ENCODE data around the gene CYBA. TPM values are rescaled to one million over a fixed set of nuclear protein-coding genes. Genes with fewer than 3 reads are reported as not detected.

CYBA gene
- polyA plus RNA-seq, 3 donors, result 1,168 to 2,376 (median 2,092) TPM

DNA sequence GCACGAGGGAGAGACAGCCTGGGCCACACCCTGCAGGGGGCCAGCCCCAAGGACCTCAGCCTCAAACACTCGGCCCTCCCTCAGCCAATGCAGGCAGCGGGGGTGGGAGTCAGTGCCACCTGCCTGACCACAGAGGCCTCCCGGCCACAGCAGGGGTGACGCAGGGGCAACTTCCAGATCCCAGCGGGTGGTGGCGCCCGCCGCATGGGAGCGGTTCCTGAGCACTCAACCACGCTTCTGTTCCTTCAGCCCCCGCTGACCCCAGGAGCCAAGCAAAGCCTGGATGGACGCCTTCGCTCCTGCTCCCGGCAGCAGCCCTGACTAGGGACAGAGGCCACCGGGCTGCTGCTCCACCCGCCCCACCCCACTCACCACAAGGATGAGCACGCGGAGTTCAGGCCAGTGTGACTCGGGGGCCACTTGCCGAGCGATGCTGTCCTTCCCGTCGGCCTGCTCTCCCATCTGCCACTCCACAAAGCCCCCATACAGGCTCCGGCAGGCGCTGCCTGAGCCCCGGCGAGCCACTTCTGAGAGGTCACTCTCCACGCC is 5.0 kb upstream of the CYBA start:
- DNase-seq, result no peak
- H3K36me3 ChIP-seq (replicated peaks in 1 of 2; ENCODE audit: control insufficient read depth in 1 of 2, insufficient read depth in 2 of 2, low read length in 2 of 2), result peaks cover 10 to 15% of the 10 kb centered on the region in 2 donors
- no peak overlapping the region for H3K27ac ChIP-seq (ENCODE audit: low read depth in 1 of 2, low read length in 2 of 2)
- H3K9ac ChIP-seq (ENCODE audit: insufficient read depth, low read length, poor library complexity, severe bottlenecking), result no peak overlapping the region
- 90% methylated on average over 29 of the region's 29 CpGs for WGBS (ENCODE audit: insufficient coverage)
- no peak overlapping the region for H3K4me3 ChIP-seq (replicated peaks in 1 of 3; ENCODE audit: low read depth in 2 of 3, low read length in 3 of 3)
- H3K27me3 ChIP-seq (ENCODE audit: control insufficient read depth in 2 of 2, insufficient read depth in 2 of 2, low read length in 2 of 2), result no peaks in the 10 kb centered on the region
- H2AFZ ChIP-seq (ENCODE audit: insufficient read depth, low read depth, low read length, poor library complexity, severe bottlenecking), result no peak overlapping the region
- H3K4me2 ChIP-seq (replicated peaks; ENCODE audit: extremely low read depth, low read length, poor library complexity, severe bottlenecking), result no peak overlapping the region
- H3K9me3 ChIP-seq (replicated peaks in 1 of 2; ENCODE audit: control insufficient read depth in 1 of 2, insufficient read depth in 1 of 2, low read length in 2 of 2), result no peaks in the 10 kb centered on the region
- no peaks in the 10 kb centered on the region for H4K20me1 ChIP-seq (ENCODE audit: insufficient read depth, low read length)
- H3K79me2 ChIP-seq (ENCODE audit: insufficient read depth, low read length), result peaks cover under 1% of the 10 kb centered on the region
- Mint-ChIP-seq H3K27me3 (ENCODE audit: low read depth in 3 of 3) (peaks cover 0 to 5% (median 2%) of the 10 kb centered on the region in 3 donors), H3K4me3 (no peak overlapping the region), H3K36me3 (peaks cover 22 to 55% of the 10 kb centered on the region in 2 donors), H3K9me3 (no peaks in the 10 kb centered on the region), H3K27ac (no peak overlapping the region), H3K4me1 (peaks cover 12% of the 10 kb centered on the region)
- no peak for TF ChIP-seq CTCF (IDR thresholded peaks at IDR 0.05)
- intact Hi-C loops (cut with micrococcal nuclease), result no loop called here
- peaks cover 11 to 16% of the 10 kb centered on the region in 2 donors for H3K4me1 ChIP-seq (ENCODE audit: control insufficient read depth in 1 of 2, insufficient read depth in 2 of 2, low read length in 2 of 2)

DNA sequence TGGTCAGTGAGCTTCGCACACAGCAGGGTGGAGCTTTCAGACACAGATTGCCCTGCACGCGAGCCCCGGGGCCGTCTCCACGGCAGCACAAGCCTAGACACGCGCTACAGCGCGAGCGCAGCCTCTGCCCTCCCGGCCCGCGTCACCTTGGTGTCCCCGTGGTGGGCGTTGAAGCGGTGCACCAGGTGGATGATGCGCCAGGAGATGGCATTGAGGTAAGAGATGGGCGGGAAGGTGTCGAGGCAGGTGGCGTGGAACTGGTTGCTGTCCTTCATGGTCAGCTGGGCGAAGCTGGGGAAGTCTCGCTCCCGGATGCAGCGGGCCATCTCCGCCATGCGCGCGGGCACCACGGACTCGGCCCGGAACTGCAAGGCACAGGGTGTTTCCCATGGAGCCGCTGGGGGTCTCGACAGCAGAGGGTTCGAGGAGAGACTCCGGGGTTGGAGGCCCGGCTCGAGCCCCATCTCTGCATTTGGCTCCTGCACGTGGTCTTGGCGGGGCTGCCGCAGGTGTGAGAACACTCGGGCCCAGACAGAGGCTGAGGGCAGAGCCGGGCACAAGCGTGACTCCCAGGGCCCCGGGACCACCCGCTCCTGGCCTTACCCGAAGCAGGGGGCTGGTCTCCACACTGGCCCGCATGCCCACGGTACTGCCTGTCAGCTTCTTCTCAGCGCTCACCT is 4.3 kb upstream of the CYBA start:
- Histone ChIP-seq H3K9me3 (replicated peaks in 1 of 2; ENCODE audit: control insufficient read depth in 1 of 2, insufficient read depth in 1 of 2, low read length in 2 of 2) (no peaks in the 10 kb centered on the region), H3K4me1 (ENCODE audit: control insufficient read depth in 1 of 2, insufficient read depth in 2 of 2, low read length in 2 of 2) (peaks cover 11 to 16% of the 10 kb centered on the region in 2 donors), H3K27me3 (ENCODE audit: control insufficient read depth in 2 of 2, insufficient read depth in 2 of 2, low read length in 2 of 2) (no peaks in the 10 kb centered on the region), H3K4me3 (replicated peaks in 1 of 3; ENCODE audit: low read depth in 2 of 3, low read length in 3 of 3) (no peak overlapping the region), H3K9ac (ENCODE audit: insufficient read depth, low read length, poor library complexity, severe bottlenecking) (no peak overlapping the region), H3K27ac (ENCODE audit: low read depth in 1 of 2, low read length in 2 of 2) (no peak overlapping the region), H3K4me2 (replicated peaks; ENCODE audit: extremely low read depth, low read length, poor library complexity, severe bottlenecking) (no peak overlapping the region), H4K20me1 (ENCODE audit: insufficient read depth, low read length) (peaks cover 6% of the 10 kb centered on the region), H3K79me2 (ENCODE audit: insufficient read depth, low read length) (peaks cover 6% of the 10 kb centered on the region), H3K36me3 (replicated peaks in 1 of 2; ENCODE audit: control insufficient read depth in 1 of 2, insufficient read depth in 2 of 2, low read length in 2 of 2) (peaks cover 10 to 15% of the 10 kb centered on the region in 2 donors), H2AFZ (ENCODE audit: insufficient read depth, low read depth, low read length, poor library complexity, severe bottlenecking) (no peak overlapping the region)
- Mint-ChIP-seq H3K27me3 (ENCODE audit: low read depth in 3 of 3) (peaks cover 0 to 5% (median 2%) of the 10 kb centered on the region in 3 donors), H3K9me3 (no peaks in the 10 kb centered on the region), H3K4me1 (peaks cover 10% of the 10 kb centered on the region), H3K4me3 (no peak overlapping the region), H3K36me3 (peaks cover 22 to 53% of the 10 kb centered on the region in 2 donors), H3K27ac (peak overlapping the region in 2 of 7 donors; percentile 30 to 41)
- 97% methylated on average over 46 of the region's 50 CpGs for WGBS (ENCODE audit: insufficient coverage)
- intact Hi-C loops (cut with micrococcal nuclease), result no loop called here
- TF ChIP-seq CTCF (IDR thresholded peaks at IDR 0.05), result no peak
- DNase-seq, result no peak

Measured in CD14-positive monocyte (primary cell).